ENCODE results near the gene NAV2.

Gene NAV2

GRCh38 chr11:19827399-19828135 lies 114.9 kb downstream of the NAV2 start:
- Histone ChIP-seq H3K4me1 (ENCODE audit: control insufficient read depth in 1 of 2, insufficient read depth in 1 of 2, low read depth in 1 of 2, low read length in 1 of 2) (no peaks in the 10 kb centered on the region), H3K27me3 (no peaks in the 10 kb centered on the region), H3K9me3 (no peaks in the 10 kb centered on the region), H3K4me3 (ENCODE audit: low read depth in 1 of 2, low read length in 1 of 2) (no peak overlapping the region), H3K36me3 (no peaks in the 10 kb centered on the region), H3K27ac (no peak overlapping the region)
- no peak for TF ChIP-seq CTCF (IDR thresholded peaks at IDR 0.05)

GRCh38 chr11:19828382-19829108 lies 115.9 kb downstream of the NAV2 start:
- H3K4me1 ChIP-seq (ENCODE audit: control insufficient read depth in 1 of 2, insufficient read depth in 1 of 2, low read depth in 1 of 2, low read length in 1 of 2), result no peaks in the 10 kb centered on the region
- H3K27me3 ChIP-seq, result no peaks in the 10 kb centered on the region
- no peak overlapping the region for H3K27ac ChIP-seq
- H3K36me3 ChIP-seq, result no peaks in the 10 kb centered on the region
- H3K4me3 ChIP-seq (ENCODE audit: low read depth in 1 of 2, low read length in 1 of 2), result no peak overlapping the region
- no peaks in the 10 kb centered on the region for H3K9me3 ChIP-seq
- no peak for TF ChIP-seq CTCF (IDR thresholded peaks at IDR 0.05)

- no peak for TF ChIP-seq CTCF (IDR thresholded peaks at IDR 0.05)
- no peak overlapping the region for H3K4me3 ChIP-seq (ENCODE audit: low read depth in 1 of 2, low read length in 1 of 2)
- H3K36me3 ChIP-seq, result no peaks in the 10 kb centered on the region
- H3K27ac ChIP-seq, result no peak overlapping the region
- H3K4me1 ChIP-seq (ENCODE audit: control insufficient read depth in 1 of 2, insufficient read depth in 1 of 2, low read depth in 1 of 2, low read length in 1 of 2), result no peaks in the 10 kb centered on the region
- no peaks in the 10 kb centered on the region for H3K9me3 ChIP-seq
- H3K27me3 ChIP-seq, result no peaks in the 10 kb centered on the region
Observed at GRCh38 chr11:19829109-19829837, 116.6 kb downstream of the NAV2 start.

GRCh38 chr11:19832086-19832750 lies 119.6 kb downstream of the NAV2 start:
- H3K27me3 ChIP-seq, result no peaks in the 10 kb centered on the region
- H3K27ac ChIP-seq, result no peak overlapping the region
- H3K4me1 ChIP-seq (ENCODE audit: control insufficient read depth in 1 of 2, insufficient read depth in 1 of 2, low read depth in 1 of 2, low read length in 1 of 2), result no peaks in the 10 kb centered on the region
- no peak for TF ChIP-seq CTCF (IDR thresholded peaks at IDR 0.05)
- no peaks in the 10 kb centered on the region for H3K36me3 ChIP-seq
- no peaks in the 10 kb centered on the region for H3K9me3 ChIP-seq
- no peak overlapping the region for H3K4me3 ChIP-seq (ENCODE audit: low read depth in 1 of 2, low read length in 1 of 2)

GRCh38 chr11:19832901-19833300 lies 120.3 kb downstream of the NAV2 start:
- Histone ChIP-seq H3K36me3 (no peaks in the 10 kb centered on the region), H3K27ac (no peak overlapping the region), H3K27me3 (no peaks in the 10 kb centered on the region), H3K4me3 (ENCODE audit: low read depth in 1 of 2, low read length in 1 of 2) (no peak overlapping the region), H3K9me3 (no peaks in the 10 kb centered on the region), H3K4me1 (ENCODE audit: control insufficient read depth in 1 of 2, insufficient read depth in 1 of 2, low read depth in 1 of 2, low read length in 1 of 2) (no peaks in the 10 kb centered on the region)
- no peak for TF ChIP-seq CTCF (IDR thresholded peaks at IDR 0.05)

Measured in neutrophil (primary cell).